Activated CD8-positive, alpha-beta memory T cell treated with anti-CD3 and anti-CD28 coated beads, Interleukin-2, amount 10 ng/mL, durations not matched to agents 7 days and 5 days (primary cell): ENCODE data around the gene GPR39. TPM values are rescaled to one million over a fixed set of nuclear protein-coding genes. Genes with fewer than 3 reads are reported as not detected.

Experiments
- ATAC-seq: fragments of 150-1000 bp; cut with Tn5 transposase; one replicate; pipeline ENCODE4 v1.10.0; 2021; ENCODE audit warnings: moderate library complexity
- CTCF ChIA-PET: fragments of 350-600 bp; sonication (Branson Sonifier 250); formaldehyde crosslinking; loops from one replicate; lab custom pipeline; 2021; ENCODE audit warnings: antibody characterized with exemption; lab: Charles Lee
- DNase-seq: peaks from one replicate; pipeline ENCODE4 v3.0.0-alpha.2; 2020
- H3K27ac Mint-ChIP-seq: one replicate; pipeline ENCODE4 v1.8.0; 2021; ENCODE audit warnings: mild to moderate bottlenecking, mixed read lengths
- H3K27me3 Mint-ChIP-seq: one replicate; pipeline ENCODE4 v1.8.0; 2021; ENCODE audit warnings: mixed read lengths
- H3K36me3 Mint-ChIP-seq: one replicate; pipeline ENCODE4 v1.8.0; 2021; ENCODE audit warnings: mild to moderate bottlenecking, mixed read lengths
- H3K4me1 Mint-ChIP-seq: one replicate; pipeline ENCODE4 v1.8.0; 2021; ENCODE audit warnings: mixed read lengths
- H3K4me3 Mint-ChIP-seq: one replicate; pipeline ENCODE4 v1.8.0; 2021; ENCODE audit warnings: mild to moderate bottlenecking, moderate library complexity, mixed read lengths
- H3K9me3 Mint-ChIP-seq: one replicate; pipeline ENCODE4 v1.8.0; 2022; ENCODE audit warnings: low read depth, mixed read lengths
- total RNA-seq, 2 experiments: library from RNA; stranded (reverse); gene quantifications; one replicate each; pipeline ENCODE4 v1.2.3, GENCODE V29; 2021

Gene GPR39
- total RNA-seq, 2 experiments from 2014 or later: not detected

DNA sequence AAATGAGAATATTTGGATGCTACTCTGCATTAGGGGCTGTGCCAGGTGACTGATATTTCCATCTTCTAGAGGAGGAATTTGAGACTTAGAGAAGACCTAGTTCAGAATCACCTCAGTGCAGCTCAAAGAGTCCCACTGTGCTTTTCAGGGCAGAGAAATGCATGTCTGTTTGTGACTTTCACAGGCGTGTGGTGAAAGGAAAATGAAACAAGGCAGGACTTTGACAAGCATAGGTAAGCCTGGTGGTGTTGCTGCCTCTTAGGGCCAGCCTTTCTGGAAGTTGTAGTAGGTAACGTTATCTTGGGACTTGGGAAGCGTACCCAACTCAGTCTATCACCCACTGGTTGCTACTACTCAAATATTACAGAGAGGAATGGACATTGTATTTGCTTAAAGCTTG lies 2.6 kb downstream of the GPR39 start:
- Mint-ChIP-seq H3K4me3 (no peak overlapping the region), H3K4me1 (no peaks in the 10 kb centered on the region), H3K36me3 (no peaks in the 10 kb centered on the region), H3K27me3 (peaks cover 9% of the 10 kb centered on the region), H3K9me3 (peaks cover 4% of the 10 kb centered on the region), H3K27ac (no peak overlapping the region)
- no peak for DNase-seq
- no peak for ATAC-seq
- CTCF ChIA-PET: no interaction called here

DNA sequence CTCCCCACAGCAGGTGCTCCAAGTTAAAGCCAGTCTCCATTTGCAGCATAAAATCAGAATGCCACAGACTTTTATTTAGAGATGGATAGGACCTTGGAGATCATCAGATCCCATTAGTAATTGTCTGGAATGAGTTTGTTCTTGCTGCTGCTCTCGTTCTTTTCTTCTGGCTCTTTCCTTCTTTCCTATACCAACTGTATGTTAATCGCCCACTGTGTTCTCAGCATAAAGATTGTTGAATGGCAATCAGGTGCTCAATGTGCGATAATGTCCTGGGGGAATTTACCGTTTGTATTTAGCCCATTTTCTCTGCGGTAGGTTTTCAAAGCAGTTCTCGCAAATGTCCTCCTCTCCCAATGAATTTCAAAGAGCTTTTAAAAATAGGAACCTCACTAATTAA lies 3.3 kb downstream of the GPR39 start:
- no peak for ATAC-seq
- CTCF ChIA-PET: no interaction called here
- no peak overlapping the region for H3K27ac Mint-ChIP-seq
- peaks cover 4% of the 10 kb centered on the region for H3K9me3 Mint-ChIP-seq
- no peaks in the 10 kb centered on the region for H3K36me3 Mint-ChIP-seq
- no peak for DNase-seq
- peaks cover 9% of the 10 kb centered on the region for H3K27me3 Mint-ChIP-seq
- no peaks in the 10 kb centered on the region for H3K4me1 Mint-ChIP-seq
- H3K4me3 Mint-ChIP-seq: no peak overlapping the region

DNA sequence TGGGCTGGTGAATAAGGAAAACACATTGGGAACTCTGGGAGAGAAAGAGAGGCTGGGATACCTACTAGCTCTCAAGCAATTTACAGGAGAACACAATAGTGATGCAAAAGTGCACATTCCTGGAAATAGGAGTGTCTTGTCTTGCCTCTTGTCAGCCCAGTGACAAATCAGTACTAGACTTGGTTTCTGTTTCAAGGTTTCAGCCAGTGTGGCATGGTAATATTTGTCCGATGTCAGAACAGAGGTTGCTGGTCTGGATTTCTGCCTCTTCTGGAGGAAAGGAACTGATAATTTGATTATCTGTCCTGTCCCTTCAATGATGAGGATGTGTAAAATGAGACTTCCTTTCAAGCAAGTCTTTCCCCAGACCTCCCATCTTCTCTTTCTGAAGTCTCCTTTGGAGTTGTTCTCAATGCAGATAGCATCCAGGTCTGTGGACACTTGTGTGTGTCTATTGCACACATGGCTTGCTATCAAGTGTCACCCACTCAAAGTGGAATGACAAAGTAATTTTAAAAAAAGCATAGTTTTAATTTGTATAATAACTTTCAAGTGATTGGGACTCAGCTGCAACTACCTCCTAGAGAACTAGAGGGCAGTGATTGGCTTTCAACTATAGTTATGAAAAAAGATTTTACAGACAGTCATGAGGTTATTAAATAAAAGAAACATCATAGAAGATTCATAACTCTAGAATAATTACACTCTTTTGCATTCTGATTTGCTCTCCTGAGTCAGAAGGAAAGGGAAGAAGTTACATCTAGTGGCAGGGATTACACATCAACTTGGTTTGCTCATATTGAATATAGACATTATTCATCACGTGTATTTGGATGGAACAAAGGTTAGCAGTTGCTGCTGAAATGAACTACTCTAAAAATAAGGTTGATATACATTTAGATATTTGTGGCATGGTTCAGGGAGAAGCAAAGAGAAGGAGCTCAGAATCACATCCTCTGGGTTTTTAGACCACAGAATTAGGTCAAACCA lies 4.5 kb downstream of the GPR39 start:
- CTCF ChIA-PET: no interaction called here
- H3K36me3 Mint-ChIP-seq: no peaks in the 10 kb centered on the region
- DNase-seq (no peak), ATAC-seq (no peak)
- peaks cover 4% of the 10 kb centered on the region for H3K9me3 Mint-ChIP-seq
- H3K27ac Mint-ChIP-seq: no peak overlapping the region
- no peaks in the 10 kb centered on the region for H3K4me1 Mint-ChIP-seq
- H3K4me3 Mint-ChIP-seq: no peak overlapping the region
- no peaks in the 10 kb centered on the region for H3K27me3 Mint-ChIP-seq

DNA sequence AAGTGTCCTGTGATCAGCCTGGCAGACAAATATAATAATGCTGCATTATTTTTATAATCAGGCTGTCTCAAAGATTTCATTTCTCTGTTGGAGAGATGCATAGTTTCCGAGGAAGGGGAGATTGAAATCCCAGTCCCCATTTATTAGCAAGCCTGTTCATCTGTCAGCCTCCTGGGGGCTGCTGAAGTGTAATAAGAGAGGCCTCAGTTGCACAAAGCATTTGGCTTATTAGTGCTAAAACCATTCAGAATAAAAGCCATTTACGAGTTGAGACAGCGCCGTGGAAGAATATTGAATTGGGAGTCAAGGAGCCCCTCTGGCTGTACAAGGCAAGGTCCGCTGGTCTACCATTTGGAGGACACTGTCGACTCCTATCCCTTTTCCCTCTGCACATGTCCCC lies 6.1 kb downstream of the GPR39 start:
- H3K27me3 Mint-ChIP-seq: no peaks in the 10 kb centered on the region
- H3K4me1 Mint-ChIP-seq: no peaks in the 10 kb centered on the region
- CTCF ChIA-PET: no interaction called here
- no peak overlapping the region for H3K4me3 Mint-ChIP-seq
- H3K27ac Mint-ChIP-seq: no peak overlapping the region
- no peak for ATAC-seq
- H3K9me3 Mint-ChIP-seq: peaks cover 4% of the 10 kb centered on the region
- H3K36me3 Mint-ChIP-seq: no peaks in the 10 kb centered on the region
- no peak for DNase-seq

DNA sequence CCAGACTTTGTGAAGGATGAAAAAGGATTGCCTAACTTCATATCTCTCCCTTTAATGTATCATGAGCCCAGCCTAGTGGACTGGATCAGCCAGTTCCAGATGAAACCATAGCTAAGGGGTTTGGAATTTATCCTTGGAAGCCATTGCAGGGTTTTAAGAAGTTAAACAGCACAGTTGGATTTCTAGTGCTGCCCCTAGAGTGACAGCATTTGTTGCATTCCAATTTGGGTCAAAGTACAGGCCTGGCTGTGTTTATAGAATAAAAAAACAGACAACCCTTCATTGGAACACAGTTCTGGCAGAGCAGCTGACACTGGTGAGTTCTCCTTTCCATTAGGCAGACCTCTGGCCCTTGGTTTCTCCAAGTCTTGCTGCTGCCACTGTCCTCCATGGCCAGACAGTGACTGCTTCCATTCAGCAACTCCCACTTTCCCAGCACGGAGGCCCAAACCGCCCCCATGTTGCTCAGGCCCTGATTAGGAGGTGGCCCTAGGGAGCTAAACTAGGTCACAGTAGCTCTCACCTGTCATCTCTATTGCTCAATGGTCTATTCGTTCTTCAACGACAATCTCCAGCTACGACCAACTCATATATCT lies 8.0 kb downstream of the GPR39 start:
- Mint-ChIP-seq H3K27me3 (no peaks in the 10 kb centered on the region), H3K27ac (no peak overlapping the region), H3K36me3 (no peaks in the 10 kb centered on the region), H3K4me3 (no peak overlapping the region), H3K9me3 (no peaks in the 10 kb centered on the region), H3K4me1 (no peaks in the 10 kb centered on the region)
- DNase-seq (no peak), ATAC-seq (no peak)
- CTCF ChIA-PET: no interaction called here

DNA sequence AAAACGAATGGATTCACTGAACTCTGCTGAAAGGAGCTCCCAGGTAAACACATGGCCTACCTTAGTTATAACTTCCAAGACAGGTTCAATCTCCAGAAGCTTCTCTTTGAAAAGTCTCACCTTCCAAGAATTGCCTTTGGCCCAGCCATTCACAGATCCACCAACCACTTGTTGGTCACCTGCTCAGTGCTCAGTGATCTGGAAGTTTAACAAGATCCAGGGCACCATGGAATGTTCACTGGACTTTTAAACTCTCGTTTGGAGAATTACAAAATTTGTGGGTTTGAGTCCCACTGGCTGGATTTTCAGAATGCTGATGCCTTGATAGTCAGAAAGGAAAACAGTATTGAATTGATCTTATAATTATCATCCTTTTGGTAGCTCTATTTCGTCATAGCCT lies 9.4 kb downstream of the GPR39 start:
- no peak for DNase-seq

DNA sequence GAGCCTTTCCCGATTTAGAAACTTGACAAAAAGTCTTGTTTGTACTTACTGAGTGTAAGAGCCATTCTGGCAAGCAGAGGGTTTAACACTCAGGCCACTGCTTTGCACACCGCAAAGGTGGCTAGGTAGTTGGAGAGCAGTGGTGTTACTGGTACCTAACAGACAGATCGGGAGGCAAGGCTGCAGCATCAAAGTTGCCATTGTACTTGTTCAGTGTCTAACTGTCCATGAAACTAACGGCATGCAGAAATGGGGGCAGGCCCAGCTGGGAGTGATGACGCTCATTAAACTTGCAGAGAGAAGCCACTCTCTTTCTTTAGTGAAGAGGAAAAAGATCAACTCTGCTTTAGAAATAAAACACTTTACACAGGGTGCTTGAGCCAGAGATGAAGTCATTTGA lies 10.1 kb downstream of the GPR39 start:
- H3K4me3 Mint-ChIP-seq: no peak overlapping the region
- H3K27me3 Mint-ChIP-seq: no peaks in the 10 kb centered on the region
- CTCF ChIA-PET: no interaction called here
- no peak for ATAC-seq
- H3K4me1 Mint-ChIP-seq: no peaks in the 10 kb centered on the region
- no peaks in the 10 kb centered on the region for H3K36me3 Mint-ChIP-seq
- H3K9me3 Mint-ChIP-seq: no peaks in the 10 kb centered on the region
- DNase-seq: no peak
- H3K27ac Mint-ChIP-seq: no peak overlapping the region

More for the DNA sequence above, 9.4 kb downstream of the GPR39 start:
- no peaks in the 10 kb centered on the region for H3K36me3 Mint-ChIP-seq
- no peaks in the 10 kb centered on the region for H3K4me1 Mint-ChIP-seq
- H3K27ac Mint-ChIP-seq: no peak overlapping the region
- H3K4me3 Mint-ChIP-seq: no peak overlapping the region
- no peaks in the 10 kb centered on the region for H3K9me3 Mint-ChIP-seq
- H3K27me3 Mint-ChIP-seq: no peaks in the 10 kb centered on the region
- CTCF ChIA-PET: no interaction called here
- no peak for ATAC-seq

DNA sequence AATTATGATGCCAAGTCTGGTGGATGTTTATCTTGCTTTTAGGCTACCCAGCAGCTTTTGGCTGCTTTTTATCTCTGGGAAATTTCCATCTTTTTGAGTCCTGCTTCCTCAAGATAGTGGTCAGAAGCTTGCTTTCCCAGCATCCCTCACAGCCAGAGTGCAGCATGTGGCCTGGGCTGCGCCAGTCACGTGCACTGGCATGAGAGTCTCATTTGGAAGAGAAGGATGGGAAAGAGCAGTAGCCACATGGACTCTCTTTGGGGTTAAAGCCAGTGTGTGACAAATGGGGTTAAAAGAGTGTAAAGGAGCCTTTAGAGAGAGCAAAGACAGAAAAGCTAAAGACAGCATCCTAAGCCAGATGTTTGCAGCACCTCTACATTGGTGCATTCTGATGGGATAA lies 12.7 kb downstream of the GPR39 start:
- DNase-seq (no peak), ATAC-seq (no peak)
- Mint-ChIP-seq H3K9me3 (peaks cover 2% of the 10 kb centered on the region), H3K27me3 (no peaks in the 10 kb centered on the region), H3K27ac (no peak overlapping the region), H3K36me3 (no peaks in the 10 kb centered on the region), H3K4me1 (no peaks in the 10 kb centered on the region), H3K4me3 (no peak overlapping the region)
- CTCF ChIA-PET: no interaction called here

DNA sequence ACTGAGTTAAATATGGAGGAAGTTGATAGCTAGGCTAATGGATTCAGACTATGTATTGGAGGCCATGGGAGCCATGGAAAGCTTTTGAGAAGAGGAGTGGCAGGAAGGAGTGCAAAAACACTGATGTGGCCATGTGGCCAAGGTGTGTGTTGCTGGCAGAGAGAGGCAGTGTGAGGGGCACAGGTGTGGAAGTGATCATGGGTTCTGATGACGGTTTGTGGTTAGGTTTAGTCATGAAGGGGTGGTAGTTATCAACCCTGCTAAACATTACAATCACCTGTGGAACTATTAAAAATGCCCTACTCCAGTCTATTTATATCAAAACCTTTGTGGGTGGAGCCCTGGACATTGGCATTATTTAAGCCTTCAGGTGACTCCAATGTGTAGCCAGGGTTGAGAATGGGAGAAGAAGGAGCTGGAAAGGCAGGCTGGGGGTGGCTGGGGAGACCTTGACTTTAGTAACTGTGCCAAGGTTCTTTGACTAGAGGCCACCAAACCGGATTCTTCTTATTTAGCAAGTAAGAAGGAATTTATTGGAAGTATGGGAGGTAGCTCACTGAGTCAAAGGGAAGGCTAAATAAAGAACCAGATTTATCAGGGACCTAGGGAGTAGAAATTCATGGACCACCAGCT lies 13.5 kb downstream of the GPR39 start:
- H3K9me3 Mint-ChIP-seq: peaks cover 2% of the 10 kb centered on the region
- no peak for DNase-seq
- H3K4me1 Mint-ChIP-seq: no peaks in the 10 kb centered on the region
- CTCF ChIA-PET: no interaction called here
- H3K36me3 Mint-ChIP-seq: no peaks in the 10 kb centered on the region
- H3K27me3 Mint-ChIP-seq: no peaks in the 10 kb centered on the region
- no peak overlapping the region for H3K4me3 Mint-ChIP-seq
- H3K27ac Mint-ChIP-seq: no peak overlapping the region
- ATAC-seq: no peak

DNA sequence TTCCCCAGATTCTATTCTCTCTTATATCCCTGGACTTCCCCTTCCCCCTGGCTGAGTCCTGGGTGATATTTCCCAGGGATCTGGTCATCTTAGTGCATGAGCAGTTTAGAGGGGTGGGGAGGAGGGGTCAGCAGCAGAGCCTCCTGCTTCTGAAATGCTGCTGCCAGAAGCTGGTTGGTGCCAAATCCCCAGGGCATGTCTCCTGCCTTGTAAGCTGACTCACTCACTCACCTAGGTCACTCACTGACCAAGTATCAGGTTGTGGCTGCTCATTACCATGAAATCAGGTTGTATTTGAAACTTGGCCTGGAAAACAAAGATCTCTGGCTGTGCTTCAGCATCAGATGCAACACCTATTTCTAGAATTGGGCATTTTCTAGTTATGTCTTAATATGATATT lies 14.3 kb downstream of the GPR39 start:
- no peak for ATAC-seq

DNA sequence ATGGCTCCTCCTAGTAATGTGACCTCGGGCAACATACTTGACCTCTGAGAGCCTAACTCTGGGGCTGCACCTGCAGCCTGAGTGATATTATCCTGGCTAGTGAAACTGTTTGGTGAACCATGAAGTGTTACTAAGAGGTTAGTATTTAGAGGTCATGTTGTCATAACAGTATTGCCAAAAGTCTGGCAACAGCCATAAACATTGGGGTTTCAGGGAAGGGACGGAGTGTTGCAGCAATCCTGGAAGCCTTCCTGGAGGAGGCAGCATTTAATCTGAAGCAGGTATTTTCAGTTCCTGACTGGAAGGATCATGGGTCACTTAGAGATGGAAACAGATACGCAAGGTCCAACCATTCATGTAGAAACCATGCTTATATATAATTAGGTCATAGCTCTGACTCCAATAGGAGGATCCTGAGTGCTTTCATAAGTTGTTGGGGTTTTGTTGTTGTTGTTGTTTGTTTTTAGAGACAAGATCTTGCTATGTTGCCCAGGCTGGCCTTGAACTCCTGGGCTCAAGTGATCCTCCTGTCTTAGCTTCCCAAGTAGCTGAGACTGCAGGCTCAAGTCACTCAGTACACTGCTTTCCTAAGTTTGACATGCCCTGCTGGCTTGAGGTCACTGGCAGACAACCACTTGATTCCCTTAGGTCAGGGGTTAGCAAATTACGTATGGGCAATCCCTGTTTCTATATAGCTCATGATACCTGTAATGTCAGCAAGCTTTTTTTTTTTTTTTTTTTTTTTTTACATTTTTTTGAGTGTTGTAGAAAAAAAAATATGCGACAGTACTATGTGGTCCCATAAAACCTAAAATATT lies 21.5 kb downstream of the GPR39 start:
- H3K9me3 Mint-ChIP-seq: peaks cover 2% of the 10 kb centered on the region
- DNase-seq (no peak), ATAC-seq (no peak)
- H3K27me3 Mint-ChIP-seq: no peaks in the 10 kb centered on the region
- H3K36me3 Mint-ChIP-seq: no peaks in the 10 kb centered on the region
- H3K27ac Mint-ChIP-seq: no peak overlapping the region
- no peaks in the 10 kb centered on the region for H3K4me1 Mint-ChIP-seq
- CTCF ChIA-PET: no interaction called here
- H3K4me3 Mint-ChIP-seq: no peak overlapping the region

More for the DNA sequence above, 14.3 kb downstream of the GPR39 start:
- CTCF ChIA-PET: no interaction called here
- H3K4me3 Mint-ChIP-seq: no peak overlapping the region
- no peaks in the 10 kb centered on the region for H3K36me3 Mint-ChIP-seq
- no peaks in the 10 kb centered on the region for H3K4me1 Mint-ChIP-seq
- peaks cover 2% of the 10 kb centered on the region for H3K9me3 Mint-ChIP-seq
- no peak overlapping the region for H3K27ac Mint-ChIP-seq
- DNase-seq: no peak
- no peaks in the 10 kb centered on the region for H3K27me3 Mint-ChIP-seq

DNA sequence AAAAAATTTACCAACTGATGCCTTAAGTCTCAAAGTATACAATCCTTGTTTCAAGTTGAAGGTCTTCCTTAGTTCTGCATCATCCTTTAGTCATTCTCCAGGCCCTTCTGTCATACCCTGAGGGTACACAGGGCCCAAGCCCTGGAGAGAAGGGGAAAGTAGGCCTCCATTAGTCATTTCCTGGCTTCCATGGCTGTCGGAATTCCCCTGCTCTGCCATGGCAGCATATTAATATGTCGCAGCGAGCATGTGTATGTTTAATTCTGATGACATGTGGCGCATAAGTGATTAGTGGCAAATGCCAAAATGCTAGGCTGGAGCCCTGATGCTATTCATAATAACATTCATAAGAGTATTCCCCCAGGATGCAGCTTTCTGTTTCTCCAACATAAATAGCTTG lies 22.1 kb downstream of the GPR39 start:
- Mint-ChIP-seq H3K36me3 (no peaks in the 10 kb centered on the region), H3K27me3 (no peaks in the 10 kb centered on the region), H3K4me3 (no peak overlapping the region), H3K9me3 (no peaks in the 10 kb centered on the region), H3K27ac (no peak overlapping the region), H3K4me1 (no peaks in the 10 kb centered on the region)
- ATAC-seq: no peak
- no peak for DNase-seq
- CTCF ChIA-PET: no interaction called here

DNA sequence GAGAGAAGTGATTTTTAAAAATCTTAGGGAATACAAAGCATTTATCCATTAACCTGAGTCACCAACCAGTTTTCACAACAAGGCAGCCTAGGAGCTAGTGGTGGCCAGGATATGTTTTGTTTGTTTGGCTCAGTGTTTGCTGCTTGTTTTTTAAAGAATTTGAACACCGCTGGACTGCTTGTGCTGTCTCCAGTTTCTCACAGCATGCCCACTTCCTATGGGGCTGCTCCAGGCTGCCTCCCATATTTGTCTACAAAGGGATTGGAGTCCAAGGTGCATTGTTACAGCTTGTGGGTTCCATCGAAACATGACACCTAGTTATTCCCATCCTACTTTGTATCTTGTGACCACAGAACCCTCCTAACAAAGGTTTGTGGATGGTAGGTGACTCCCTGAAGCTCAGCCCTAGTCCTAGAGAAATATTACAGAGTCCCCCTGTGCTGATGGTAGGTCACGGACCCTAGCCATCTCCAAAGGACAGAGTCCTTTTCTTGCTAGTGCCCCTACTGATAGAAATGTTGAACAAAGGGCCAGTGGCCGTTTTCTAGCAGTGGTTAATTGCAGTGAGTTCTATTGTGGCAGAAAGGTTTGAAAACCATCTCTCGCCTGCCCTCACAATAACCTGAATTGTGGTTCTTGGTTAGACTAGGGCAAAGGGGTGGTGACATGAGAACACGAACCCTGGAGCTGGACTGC lies 23.2 kb downstream of the GPR39 start:
- CTCF ChIA-PET: no interaction called here
- Mint-ChIP-seq H3K4me1 (no peaks in the 10 kb centered on the region), H3K4me3 (no peak overlapping the region), H3K36me3 (no peaks in the 10 kb centered on the region), H3K9me3 (no peaks in the 10 kb centered on the region), H3K27ac (no peak overlapping the region), H3K27me3 (no peaks in the 10 kb centered on the region)
- ATAC-seq (no peak), DNase-seq (no peak)
